B cell (primary cell): ENCODE measurements around the gene ARMC9. TPM values are rescaled to one million over a fixed set of nuclear protein-coding genes. Genes with fewer than 3 reads are reported as not detected.

ENCODE experiments used
- ATAC-seq: fragments of 200-7000 bp; cut with Tn5 transposase; one replicate; pipeline ENCODE4 v1.10.0; 2021; ENCODE audit warnings: low read depth, mild to moderate bottlenecking, moderate number of reproducible peaks, moderate library complexity
- CTCF ChIA-PET: fragments of 350-600 bp; sonication (Branson Sonifier 250); formaldehyde crosslinking; loops from one replicate; lab custom pipeline; 2021; ENCODE audit warnings: antibody characterized with exemption, inconsistent platforms; lab: Charles Lee
- POLR2A ChIA-PET: fragments of 350-600 bp; sonication (Branson Sonifier 250); formaldehyde crosslinking; loops from one replicate; lab custom pipeline; 2021; ENCODE audit warnings: antibody characterized with exemption; lab: Charles Lee
- DNase-seq: peaks from one replicate; pipeline ENCODE4 v3.0.0; 2013
- H2AFZ ChIP-seq: 2 replicates; pipeline ENCODE4 v1.6.1; 2012; ENCODE audit warnings: mild to moderate bottlenecking, low read depth, low read length; ENCODE audit not compliant: insufficient read depth, poor library complexity, severe bottlenecking
- H3K27ac ChIP-seq, 2 donors: 1 replicate in 1 of 2; 2 replicates in 1 of 2; pipeline ENCODE4 v1.5.1; 2012 to 2013; ENCODE audit warnings: low read length in 2 of 2, mild to moderate bottlenecking in 2 of 2, moderate library complexity in 1 of 2
- H3K27me3 ChIP-seq, 4 experiments: fragments of 200-600 bp in 1 of 4; sonication (generic) in 1 of 4; replicated peaks in 1 of 4; 1 replicate in 2 of 4; 2 replicates in 2 of 4; pipeline versions ENCODE4 v1.6.1 to v1.7.0; 2013 to 2016; ENCODE audit warnings: low read length in 3 of 4, mild to moderate bottlenecking in 2 of 4, mixed read lengths in 1 of 4, moderate library complexity in 1 of 4; ENCODE audit not compliant: insufficient read depth in 4 of 4, control insufficient read depth in 3 of 4; ENCODE audit errors: control extremely low read depth in 1 of 4
- H3K36me3 ChIP-seq, 2 experiments: replicated peaks in 1 of 2; 1 replicate in 1 of 2; 2 replicates in 1 of 2; pipeline versions ENCODE4 v1.6.1 to v1.7.1; 2013; ENCODE audit warnings: low read length in 1 of 2; ENCODE audit not compliant: insufficient read depth in 2 of 2, control insufficient read depth in 1 of 2; ENCODE audit errors: control extremely low read depth in 1 of 2, extremely low read depth in 1 of 2
- H3K4me1 ChIP-seq, 2 donors: fragments of 200-600 bp in 1 of 2; sonication (generic) in 1 of 2; 1 replicate in 1 of 2; 2 replicates in 1 of 2; pipeline versions ENCODE4 v1.5.1 to v1.6.1; 2013 to 2017; ENCODE audit warnings: low read length in 2 of 2; ENCODE audit not compliant: control insufficient read depth in 2 of 2, insufficient read depth in 2 of 2
- H3K4me2 ChIP-seq: replicated peaks from 2 replicates; pipeline ENCODE3; 2012; ENCODE audit warnings: mild to moderate bottlenecking, low read depth, low read length; ENCODE audit not compliant: poor library complexity, severe bottlenecking
- H3K4me3 ChIP-seq, 5 experiments: fragments of 200-600 bp in 1 of 5; sonication (generic) in 1 of 5; 1 replicate in 3 of 5; 2 replicates in 2 of 5; pipeline versions ENCODE4 v1.5.1 to v1.7.0; 2011 to 2016; ENCODE audit warnings: low read length in 4 of 5, mild to moderate bottlenecking in 4 of 5, low read depth in 2 of 5, control low read depth in 1 of 5, moderate library complexity in 1 of 5; ENCODE audit not compliant: insufficient read depth in 1 of 5; ENCODE audit errors: control extremely low read depth in 1 of 5, extremely low read depth in 1 of 5
- H3K79me2 ChIP-seq: fragments of 200-600 bp; sonication (generic); one replicate; pipeline ENCODE4 v1.6.0; 2016; ENCODE audit warnings: low read length; ENCODE audit not compliant: control insufficient read depth, insufficient read depth
- H3K9ac ChIP-seq: fragments of 200-600 bp; sonication (generic); 2 replicates; pipeline ENCODE4 v1.6.1; 2017; ENCODE audit warnings: mild to moderate bottlenecking, low read length, moderate library complexity
- H3K9me3 ChIP-seq, 3 donors: one replicate each; pipeline versions ENCODE4 v1.6.1 to v1.7.1; 2013; ENCODE audit warnings: low read length in 2 of 3; ENCODE audit not compliant: control insufficient read depth in 2 of 3, insufficient read depth in 1 of 3; ENCODE audit errors: control extremely low read depth in 1 of 3
- H4K20me1 ChIP-seq: 2 replicates; pipeline ENCODE4 v1.6.0; 2012; ENCODE audit warnings: mild to moderate bottlenecking, low read length; ENCODE audit not compliant: insufficient read depth, control insufficient read depth, poor library complexity, severe bottlenecking
- H3K27ac Mint-ChIP-seq: one replicate; pipeline ENCODE4 v1.8.0; 2021; ENCODE audit warnings: mixed read lengths
- H3K27me3 Mint-ChIP-seq: one replicate; pipeline ENCODE4 v1.8.0; 2021; ENCODE audit warnings: mixed read lengths
- H3K4me1 Mint-ChIP-seq: one replicate; pipeline ENCODE4 v1.8.0; 2021; ENCODE audit warnings: mixed read lengths
- H3K4me3 Mint-ChIP-seq: one replicate; pipeline ENCODE4 v1.8.0; 2021; ENCODE audit warnings: mixed read lengths
- H3K9me3 Mint-ChIP-seq: one replicate; pipeline ENCODE4 v1.8.0; 2022; ENCODE audit warnings: mixed read lengths; ENCODE audit not compliant: insufficient read depth
- CTCF ChIP-seq: fragments of 200-600 bp; IDR thresholded peaks from one replicate; pipeline ENCODE4 v1.8.0; 2022; ENCODE audit warnings: antibody characterized with exemption, mild to moderate bottlenecking
- EZH2 ChIP-seq: IDR thresholded peaks from 2 replicates; pipeline ENCODE4 v1.6.1; 2012; ENCODE audit warnings: borderline replicate concordance, low read depth, mild to moderate bottlenecking, moderate library complexity, low read length; ENCODE audit not compliant: insufficient read depth, poor library complexity, severe bottlenecking
- WGBS: methylation state at CpG from one replicate; pipeline ENCODE4 v1.1.5; 2013; ENCODE audit warnings: missing lambda C conversion rate; ENCODE audit not compliant: insufficient coverage; 5-methylcytosine and 5-hydroxymethylcytosine counted together
- intact Hi-C: fragments of 100-400 bp; cut with micrococcal nuclease; formaldehyde crosslinking; loops from one replicate; pipeline ENCODE4 v1.10.0; 2022
- polyA plus RNA-seq: library from polyadenylated mRNA; depleted of rRNA; stranded (reverse); fragments of >200 nt; gene quantifications from 2 replicates; pipeline ENCODE4 v1.2.3, GENCODE V29; 2012
- total RNA-seq, 2 donors: library from RNA; stranded (reverse); fragments of 120-200 nt in 1 of 2; gene quantifications; 1 replicate in 1 of 2; 2 replicates in 1 of 2; pipeline versions ENCODE4 v1.2.3 to v1.2.4, GENCODE V29; 2013 to 2022

Gene ARMC9
- total and polyA plus RNA-seq, 2 donors (not counting 1 experiment from before 2014, with no cell fraction given): 0.40 to 5.4 TPM

GRCh38 chr2:231152800-231153557 lies 45.5 kb upstream of the ARMC9 start:
- no peak overlapping the region for H3K27ac Mint-ChIP-seq
- Histone ChIP-seq H3K9ac (no peak overlapping the region), H3K27me3 (no peaks in the 10 kb centered on the region), H3K4me3 (no peak overlapping the region), H3K4me2 (no peak overlapping the region), H3K4me1 (no peaks in the 10 kb centered on the region), H3K36me3 (peaks cover 3 to 26% of the 10 kb centered on the region in 2 experiments), H3K9me3 (no peaks in the 10 kb centered on the region), H3K79me2 (no peaks in the 10 kb centered on the region), H2AFZ (no peak overlapping the region), H3K27ac (no peak overlapping the region), H4K20me1 (no peaks in the 10 kb centered on the region)
- no peaks in the 10 kb centered on the region for H3K9me3 Mint-ChIP-seq
- H3K27me3 Mint-ChIP-seq: no peaks in the 10 kb centered on the region
- TF ChIP-seq EZH2 (no peak), CTCF (no peak)
- ATAC-seq: no peak
- intact Hi-C loops: no loop called here
- 100% methylated on average over 4 of the region's 8 CpGs for WGBS
- CTCF ChIA-PET: no interaction called here
- no peak overlapping the region for H3K4me3 Mint-ChIP-seq
- DNase-seq: no peak
- POLR2A ChIA-PET: interaction anchor here (0.6 kb wide), 1 partner anchor 936 kb away, joined by 3 read pairs; no protein-coding TSS in a partner anchor
- peaks cover 2% of the 10 kb centered on the region for H3K4me1 Mint-ChIP-seq

- H3K27ac Mint-ChIP-seq: no peak overlapping the region
- no peak overlapping the region for H3K4me3 ChIP-seq
- DNase-seq (no peak), ATAC-seq (no peak)
- no peaks in the 10 kb centered on the region for H4K20me1 ChIP-seq
- no peak overlapping the region for H3K4me3 Mint-ChIP-seq
- TF ChIP-seq EZH2: no peak
- no peak for TF ChIP-seq CTCF
- no peaks in the 10 kb centered on the region for H3K79me2 ChIP-seq
- peaks cover 9% of the 10 kb centered on the region for H3K4me1 Mint-ChIP-seq
- H3K4me2 ChIP-seq: no peak overlapping the region
- H3K27ac ChIP-seq: no peak overlapping the region
- H3K9ac ChIP-seq: no peak overlapping the region
- POLR2A ChIA-PET: no interaction called here
- intact Hi-C loops: no loop called here
- H3K36me3 ChIP-seq: peaks cover 0 to 20% of the 10 kb centered on the region in 2 experiments
- no peaks in the 10 kb centered on the region for H3K27me3 ChIP-seq
- CTCF ChIA-PET: no interaction called here
- no peaks in the 10 kb centered on the region for H3K4me1 ChIP-seq
- no peaks in the 10 kb centered on the region for H3K9me3 ChIP-seq
- H2AFZ ChIP-seq: no peak overlapping the region
- H3K27me3 Mint-ChIP-seq: no peaks in the 10 kb centered on the region
- no peaks in the 10 kb centered on the region for H3K9me3 Mint-ChIP-seq
Observed at GRCh38 chr2:231159306-231159705, 39.1 kb upstream of the ARMC9 start.
